ENCODE results near the gene SORCS2.

The SORCS2 gene

GRCh38 chr4:7460566-7460965 is 268.2 kb downstream of the SORCS2 start:
- Histone ChIP-seq H3K27me3 (replicated peaks; ENCODE audit: control insufficient read depth, insufficient read depth, low read length) (no peaks in the 10 kb centered on the region; the same call in 1 of the 2 replicates), H3K36me3 (ENCODE audit: control insufficient read depth, insufficient read depth, low read length) (no peaks in the 10 kb centered on the region), H3K4me3 (replicated peaks; ENCODE audit: low read depth, low read length) (no peak overlapping the region)
- no peak for TF ChIP-seq CTCF (IDR thresholded peaks at IDR 0.05; ENCODE audit: insufficient read depth, low read length, poor library complexity, severe bottlenecking)
- DNase-seq (ENCODE audit: extremely low read depth, insufficient read length) = no peak

- no peak for DNase-seq (ENCODE audit: extremely low read depth, insufficient read length)
- no peak for TF ChIP-seq CTCF (IDR thresholded peaks at IDR 0.05; ENCODE audit: insufficient read depth, low read length, poor library complexity, severe bottlenecking)
- no peaks in the 10 kb centered on the region for H3K36me3 ChIP-seq (ENCODE audit: control insufficient read depth, insufficient read depth, low read length)
- H3K27me3 ChIP-seq (replicated peaks; ENCODE audit: control insufficient read depth, insufficient read depth, low read length) = no peaks in the 10 kb centered on the region; the same call in 1 of the 2 replicates
- no peak overlapping the region for H3K4me3 ChIP-seq (replicated peaks; ENCODE audit: low read depth, low read length)
These were observed 268.9 kb downstream of the SORCS2 start for GRCh38 chr4:7461230-7461629.

- no peak overlapping the region for H3K4me3 ChIP-seq (replicated peaks; ENCODE audit: low read depth, low read length)
- no peaks in the 10 kb centered on the region; the same call in 1 of the 2 replicates for H3K27me3 ChIP-seq (replicated peaks; ENCODE audit: control insufficient read depth, insufficient read depth, low read length)
- H3K36me3 ChIP-seq (ENCODE audit: control insufficient read depth, insufficient read depth, low read length) = no peaks in the 10 kb centered on the region
- DNase-seq (ENCODE audit: extremely low read depth, insufficient read length) = no peak
- TF ChIP-seq CTCF (IDR thresholded peaks at IDR 0.05; ENCODE audit: insufficient read depth, low read length, poor library complexity, severe bottlenecking) = no peak
These were observed 270.2 kb downstream of the SORCS2 start for GRCh38 chr4:7462509-7462971.

- Histone ChIP-seq H3K4me3 (replicated peaks; ENCODE audit: low read depth, low read length) (no peak overlapping the region), H3K27me3 (replicated peaks; ENCODE audit: control insufficient read depth, insufficient read depth, low read length) (no peaks in the 10 kb centered on the region), H3K36me3 (ENCODE audit: control insufficient read depth, insufficient read depth, low read length) (no peaks in the 10 kb centered on the region)
- no peak for TF ChIP-seq CTCF (IDR thresholded peaks at IDR 0.05; ENCODE audit: insufficient read depth, low read length, poor library complexity, severe bottlenecking)
- no peak for DNase-seq (ENCODE audit: extremely low read depth, insufficient read length)
These were observed 271.4 kb downstream of the SORCS2 start for GRCh38 chr4:7463566-7464258.

- H3K36me3 ChIP-seq (ENCODE audit: control insufficient read depth, insufficient read depth, low read length) = no peaks in the 10 kb centered on the region
- no peak for TF ChIP-seq CTCF (IDR thresholded peaks at IDR 0.05; ENCODE audit: insufficient read depth, low read length, poor library complexity, severe bottlenecking)
- DNase-seq (ENCODE audit: extremely low read depth, insufficient read length) = no peak
- H3K4me3 ChIP-seq (replicated peaks; ENCODE audit: low read depth, low read length) = no peak overlapping the region
- no peaks in the 10 kb centered on the region; the same call in 1 of the 2 replicates for H3K27me3 ChIP-seq (replicated peaks; ENCODE audit: control insufficient read depth, insufficient read depth, low read length)
These were observed 271.9 kb downstream of the SORCS2 start for GRCh38 chr4:7464259-7464655.

All from GM06990 (cell line).